Ureter (tissue), 1 donor: ENCODE data around the gene CHD2. TPM values are rescaled to one million over a fixed set of nuclear protein-coding genes. Genes with fewer than 3 reads are reported as not detected.

Experiments
- DNase-seq: peaks from one replicate; pipeline ENCODE4 v3.0.0-alpha.2; 2020; ENCODE audit warnings: low spot score
- total RNA-seq: library from RNA; stranded (reverse); gene quantifications from one replicate; pipeline ENCODE4 v1.2.4, GENCODE V29; 2023
- donor health status: DM: yes; HTN: yes; CAD: no.

The CHD2 gene
- total RNA-seq, 1 donor from 2014 or later: 193 TPM

DNA sequence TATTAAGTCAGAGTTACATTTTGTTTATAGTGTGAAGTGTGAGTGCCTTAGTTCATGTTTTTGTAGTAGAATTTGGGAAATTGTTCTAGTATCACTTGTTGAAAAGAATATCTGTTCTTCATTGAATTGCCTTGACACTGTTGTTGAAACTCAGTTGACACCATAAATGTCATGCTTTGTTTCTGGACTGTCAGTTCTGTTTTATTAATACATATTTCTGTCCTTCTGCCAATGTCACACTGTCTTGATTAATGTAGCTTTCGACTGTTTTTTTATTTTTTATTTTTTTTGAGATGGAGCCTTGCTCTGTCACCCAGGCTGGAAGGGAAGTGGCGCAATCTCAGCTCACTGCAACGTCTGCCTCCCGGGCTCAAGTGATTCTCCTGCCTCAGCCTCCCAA, 59.1 kb downstream of the CHD2 start:
- DNase-seq: no peak

- DNase-seq: no peak
Measured at GRCh38 chr15:92960996-92961681, 61.0 kb downstream of the CHD2 start.

DNA sequence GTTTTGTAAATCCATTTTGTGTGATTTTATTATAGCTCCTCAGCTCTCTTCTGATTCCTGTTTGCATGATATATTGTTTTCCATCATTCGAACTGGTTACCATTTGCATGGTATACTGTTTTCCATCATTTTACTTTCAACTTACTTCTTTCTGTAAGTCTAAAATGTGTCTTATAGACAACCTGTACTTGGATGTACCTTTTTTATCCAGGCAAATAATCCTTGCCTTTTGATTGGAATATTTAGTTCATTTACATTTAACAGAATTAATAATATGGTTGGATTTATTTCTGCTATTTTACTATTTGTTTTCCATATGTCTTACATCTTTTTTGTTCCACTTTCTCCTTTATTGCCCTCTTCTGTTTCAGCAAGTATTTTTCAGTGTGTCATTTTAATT, 62.8 kb downstream of the CHD2 start:
- no peak for DNase-seq

- DNase-seq: no peak
Measured at GRCh38 chr15:92963794-92964193, 63.7 kb downstream of the CHD2 start.

DNA sequence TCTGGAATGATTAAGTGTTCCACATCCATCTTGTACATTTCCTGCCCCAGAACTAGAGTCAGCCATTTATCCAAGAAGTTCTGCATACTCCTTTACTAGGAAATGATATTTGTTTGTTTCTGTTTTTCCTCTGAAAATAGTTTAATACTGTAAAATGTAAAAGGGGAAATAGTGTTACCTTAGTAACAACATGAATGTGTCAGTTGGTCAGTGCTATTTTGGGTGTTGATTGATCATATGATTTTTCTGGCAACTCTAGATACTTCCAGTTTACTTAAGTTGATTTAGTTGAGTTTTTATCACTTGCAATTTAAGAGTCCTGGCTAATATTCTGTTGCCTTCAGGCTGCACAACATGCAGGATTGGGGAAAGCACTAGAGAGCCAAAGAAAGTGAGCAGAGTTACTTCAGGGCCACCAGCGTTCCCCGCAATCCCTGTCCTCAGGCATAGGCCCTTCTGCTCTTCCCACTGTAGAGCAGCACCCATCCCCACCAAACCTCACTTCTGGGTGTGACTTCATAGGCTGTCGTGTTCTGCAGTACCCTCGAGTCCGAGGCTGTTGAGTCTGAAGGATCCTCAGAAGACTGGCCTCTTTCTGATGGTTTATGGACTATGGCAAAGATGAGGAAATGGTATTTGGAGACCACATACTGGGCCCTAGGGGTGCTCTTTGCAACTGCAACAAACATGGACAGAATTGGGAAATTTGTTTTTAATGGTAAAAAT, 69.0 kb downstream of the CHD2 start:
- DNase-seq: no peak

- DNase-seq: no peak
Measured at GRCh38 chr15:92970656-92971055, 70.5 kb downstream of the CHD2 start.

DNA sequence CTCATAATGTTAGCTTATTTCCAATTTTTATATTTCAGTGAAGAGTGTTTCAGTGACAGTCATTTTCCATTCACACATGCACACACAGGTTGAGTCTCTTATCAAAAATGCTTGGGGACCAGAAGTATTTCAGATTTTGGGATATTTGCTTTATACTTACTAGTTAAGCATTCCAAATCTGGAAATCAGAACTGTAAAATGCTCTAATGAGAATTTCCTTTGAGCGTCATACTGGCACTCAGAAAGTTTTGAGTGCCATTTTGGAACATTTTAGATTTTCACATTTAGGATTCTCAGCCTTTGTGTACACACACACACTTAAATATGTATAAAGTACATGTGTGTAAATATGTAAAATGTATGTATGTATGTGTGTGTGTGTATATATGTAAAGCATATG, 71.0 kb downstream of the CHD2 start:
- no peak for DNase-seq

DNA sequence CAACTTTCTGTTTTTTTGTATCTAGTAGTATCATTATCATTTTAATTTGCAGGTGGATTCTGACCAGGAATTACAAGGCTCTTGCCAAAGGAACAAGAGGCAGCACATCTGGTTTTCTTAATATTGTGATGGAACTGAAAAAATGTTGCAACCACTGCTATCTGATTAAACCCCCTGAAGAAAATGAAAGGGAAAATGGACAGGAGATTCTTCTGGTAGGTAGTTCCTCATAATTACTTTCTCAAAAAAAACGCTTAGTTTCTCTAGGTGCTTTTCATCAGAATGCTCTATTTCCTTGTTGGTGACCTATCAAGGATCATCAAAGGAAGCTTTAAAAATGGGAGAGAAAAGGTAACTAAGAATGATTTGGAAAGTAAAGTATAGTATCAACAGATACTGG, 71.6 kb downstream of the CHD2 start:
- no peak for DNase-seq

DNA sequence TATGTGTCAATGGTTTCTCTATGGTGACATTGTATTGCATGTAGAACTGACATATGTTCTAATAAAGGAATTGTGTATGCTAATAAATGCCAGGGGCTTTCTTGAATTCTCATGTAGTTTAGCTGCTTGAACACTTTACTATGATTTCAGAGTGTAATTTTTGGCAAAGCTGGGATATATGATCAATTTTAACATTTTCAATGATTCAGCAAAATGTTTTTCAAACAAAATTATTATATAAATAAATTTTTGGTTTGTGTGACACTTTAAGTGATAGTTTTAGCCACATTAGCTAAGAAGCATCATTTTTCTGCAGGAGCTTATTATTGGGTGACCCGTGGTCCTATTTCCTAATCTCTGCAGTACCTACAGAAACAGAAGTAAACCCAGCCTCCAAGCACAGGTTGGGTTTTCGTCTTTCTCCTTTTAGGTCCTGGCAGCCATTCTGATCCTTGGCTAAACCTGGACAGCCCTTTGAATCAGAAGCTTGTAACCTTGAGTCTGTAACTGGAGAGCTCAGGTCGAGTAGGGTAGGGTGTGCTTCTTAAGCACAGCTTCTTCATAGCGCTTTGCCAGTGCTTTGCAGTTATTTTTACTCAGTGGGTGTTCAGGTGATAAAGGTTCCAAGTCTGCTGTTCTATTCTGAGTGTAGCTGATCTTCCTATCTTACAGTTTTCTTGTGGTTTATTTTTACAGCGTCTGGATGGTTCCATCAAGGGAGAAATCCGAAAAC, 74.2 kb downstream of the CHD2 start:
- no peak for DNase-seq

GRCh38 chr15:92979011-92979701, 79.0 kb downstream of the CHD2 start:
- no peak for DNase-seq

- no peak for DNase-seq
Measured at GRCh38 chr15:92981333-92981732, 81.2 kb downstream of the CHD2 start.

DNA sequence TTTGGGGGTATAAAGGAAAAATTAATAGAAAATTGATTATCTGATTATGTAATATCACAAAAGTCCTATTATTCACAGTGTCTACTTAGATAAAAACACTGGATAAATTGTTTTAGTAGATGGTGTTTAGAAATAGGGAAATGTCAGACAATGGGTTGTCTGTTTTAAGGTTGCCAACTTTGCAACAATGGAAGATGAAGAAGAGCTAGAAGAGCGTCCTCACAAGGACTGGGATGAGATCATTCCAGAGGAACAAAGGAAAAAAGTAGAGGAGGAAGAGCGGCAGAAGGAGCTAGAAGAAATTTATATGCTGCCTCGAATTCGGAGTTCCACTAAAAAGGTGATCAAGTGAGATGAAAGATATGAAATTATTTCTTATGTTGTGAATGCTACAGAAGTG, 84.0 kb downstream of the CHD2 start:
- no peak for DNase-seq

GRCh38 chr15:92989470-92989869, 89.3 kb downstream of the CHD2 start:
- no peak for DNase-seq

GRCh38 chr15:92990031-92990430, 89.9 kb downstream of the CHD2 start:
- DNase-seq: no peak

- DNase-seq: no peak
Measured at GRCh38 chr15:92992720-92993119, 92.6 kb downstream of the CHD2 start.

DNA sequence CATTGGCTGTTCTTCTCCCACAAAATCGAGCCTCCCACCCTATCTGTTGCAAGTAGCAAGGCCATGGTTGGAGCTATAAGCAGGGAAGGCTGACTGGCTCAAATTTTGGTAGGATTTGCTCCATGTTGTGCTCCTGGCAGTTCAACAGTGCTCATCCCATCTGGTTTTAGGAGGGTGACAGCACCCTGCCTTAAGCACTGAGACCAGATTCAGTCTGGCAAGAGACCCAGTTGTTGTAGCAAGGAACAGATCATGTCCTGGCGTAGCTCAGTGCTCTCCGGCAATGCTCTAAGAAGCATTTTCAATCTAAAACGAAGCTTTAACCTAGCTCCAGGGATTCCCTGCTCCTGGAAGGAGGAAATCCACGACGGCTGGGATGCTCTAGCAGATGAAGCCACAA, 97.7 kb downstream of the CHD2 start:
- DNase-seq: no peak

GRCh38 chr15:93001156-93001555, 101.0 kb downstream of the CHD2 start:
- DNase-seq: no peak

- DNase-seq: no peak
Measured at GRCh38 chr15:93001881-93002280, 101.8 kb downstream of the CHD2 start.

DNA sequence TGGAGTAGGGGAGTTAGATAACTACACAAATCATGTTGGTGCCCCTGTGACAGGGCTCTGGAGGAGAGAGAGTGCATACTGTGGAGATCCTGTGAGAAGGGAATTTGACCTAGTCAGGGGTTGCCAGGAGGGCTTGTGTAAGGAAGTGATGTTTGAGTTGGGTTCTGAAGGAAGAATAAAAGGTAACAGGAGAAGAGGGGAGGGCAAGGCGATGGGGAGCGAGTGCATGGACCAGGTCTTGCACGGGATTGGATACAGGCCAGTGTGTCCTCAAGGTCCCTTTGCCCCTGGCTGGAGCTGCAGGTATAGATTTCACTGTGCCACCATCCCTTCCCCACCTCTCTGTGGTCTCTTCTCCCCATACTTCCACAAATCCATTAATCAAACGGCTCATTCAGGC, 105.0 kb downstream of the CHD2 start:
- no peak for DNase-seq

DNA sequence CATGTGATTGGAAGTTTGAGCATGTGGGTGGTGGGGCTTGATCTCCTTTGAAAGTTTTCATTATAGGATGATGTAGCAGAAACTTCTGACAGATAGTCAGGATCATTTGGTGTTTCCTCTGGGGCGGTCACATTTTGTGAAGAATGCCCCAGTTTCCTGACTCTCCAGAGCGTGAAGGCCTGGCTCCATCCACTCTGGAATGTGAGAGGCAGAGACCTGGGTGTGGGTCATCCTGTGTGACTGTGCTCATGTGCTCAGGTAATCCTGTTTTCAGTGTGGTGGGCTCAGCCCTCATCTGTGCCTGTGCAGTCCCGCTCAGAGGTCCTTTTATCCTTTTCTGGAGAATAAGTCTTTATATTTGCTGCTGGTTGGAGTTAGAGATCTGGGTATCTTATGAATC, 107.9 kb downstream of the CHD2 start:
- DNase-seq: no peak

DNA sequence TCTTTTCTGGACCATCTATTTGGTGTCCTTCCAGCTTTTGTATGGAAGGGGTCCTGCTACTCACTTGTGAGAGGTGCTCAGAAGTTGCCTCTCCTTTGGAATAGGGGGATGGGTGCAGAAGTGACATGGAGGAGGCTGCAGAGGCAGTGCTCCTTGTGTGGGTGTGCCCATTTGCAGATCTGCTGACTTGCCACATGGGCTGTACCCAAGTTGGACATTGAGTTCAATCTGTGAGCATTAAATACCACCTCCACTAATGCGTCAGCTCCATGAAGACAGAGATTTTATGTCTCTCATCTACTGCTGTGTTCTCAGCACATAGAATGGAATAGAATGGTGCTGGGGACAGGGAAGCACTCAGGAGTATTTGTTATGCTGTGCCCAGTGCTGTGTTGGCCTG, 112.7 kb downstream of the CHD2 start:
- no peak for DNase-seq

GRCh38 chr15:93017526-93017925, 117.4 kb downstream of the CHD2 start:
- no peak for DNase-seq
